ENCODE measurements around the gene TIE1. TPM values are rescaled to one million over a fixed set of nuclear protein-coding genes. Genes with fewer than 3 reads are reported as not detected.

TIE1 gene
- total and polyA plus RNA-seq, 2 of the 13 experiments (the other 11 are each of a cell fraction or from before 2014, with no cell fraction given), result 0.58 to 0.84 TPM

DNA sequence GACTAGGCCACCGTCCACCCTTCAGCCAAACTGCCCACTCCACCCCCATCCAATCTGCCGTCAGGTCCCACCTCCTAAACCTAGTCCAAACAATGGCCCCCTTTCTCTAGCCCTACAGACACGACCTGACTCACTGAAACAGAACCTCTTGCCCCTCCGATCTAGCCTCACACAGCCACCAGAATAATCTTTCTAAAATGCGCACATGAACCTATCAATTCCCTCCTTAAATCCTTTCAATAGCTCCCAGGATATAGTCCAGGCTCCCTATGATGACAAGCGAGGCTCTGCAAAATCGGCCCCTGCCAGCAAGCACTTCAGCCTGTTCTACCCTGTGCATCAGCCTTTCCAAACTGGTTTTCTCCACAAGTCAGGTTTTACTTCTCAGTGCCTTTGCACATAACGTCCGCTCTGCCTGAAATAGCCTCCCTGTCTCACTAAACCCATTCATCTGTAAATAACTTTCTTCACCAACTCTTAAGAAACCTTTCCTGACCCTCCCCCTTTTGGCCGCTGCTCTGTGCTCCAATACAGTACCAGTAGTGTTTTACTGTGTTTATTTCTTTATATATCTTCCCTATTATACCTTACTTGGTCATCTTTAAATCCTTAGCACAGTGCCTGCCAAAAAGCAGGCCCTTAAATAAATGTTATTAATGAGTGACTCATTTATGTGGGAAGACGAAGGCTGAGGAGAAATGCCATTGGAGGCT lies 49.0 kb downstream of the TIE1 start (continued):
- TF ChIP-seq, protein P1, sequence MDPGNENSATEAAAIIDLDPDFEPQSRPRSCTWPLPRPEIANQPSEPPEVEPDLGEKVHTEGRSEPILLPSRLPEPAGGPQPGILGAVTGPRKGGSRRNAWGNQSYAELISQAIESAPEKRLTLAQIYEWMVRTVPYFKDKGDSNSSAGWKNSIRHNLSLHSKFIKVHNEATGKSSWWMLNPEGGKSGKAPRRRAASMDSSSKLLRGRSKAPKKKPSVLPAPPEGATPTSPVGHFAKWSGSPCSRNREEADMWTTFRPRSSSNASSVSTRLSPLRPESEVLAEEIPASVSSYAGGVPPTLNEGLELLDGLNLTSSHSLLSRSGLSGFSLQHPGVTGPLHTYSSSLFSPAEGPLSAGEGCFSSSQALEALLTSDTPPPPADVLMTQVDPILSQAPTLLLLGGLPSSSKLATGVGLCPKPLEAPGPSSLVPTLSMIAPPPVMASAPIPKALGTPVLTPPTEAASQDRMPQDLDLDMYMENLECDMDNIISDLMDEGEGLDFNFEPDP (CRISPR knock-in tag; conservative IDR thresholded peaks at IDR 0.05), result no peak
- TF ChIP-seq, protein P2, sequence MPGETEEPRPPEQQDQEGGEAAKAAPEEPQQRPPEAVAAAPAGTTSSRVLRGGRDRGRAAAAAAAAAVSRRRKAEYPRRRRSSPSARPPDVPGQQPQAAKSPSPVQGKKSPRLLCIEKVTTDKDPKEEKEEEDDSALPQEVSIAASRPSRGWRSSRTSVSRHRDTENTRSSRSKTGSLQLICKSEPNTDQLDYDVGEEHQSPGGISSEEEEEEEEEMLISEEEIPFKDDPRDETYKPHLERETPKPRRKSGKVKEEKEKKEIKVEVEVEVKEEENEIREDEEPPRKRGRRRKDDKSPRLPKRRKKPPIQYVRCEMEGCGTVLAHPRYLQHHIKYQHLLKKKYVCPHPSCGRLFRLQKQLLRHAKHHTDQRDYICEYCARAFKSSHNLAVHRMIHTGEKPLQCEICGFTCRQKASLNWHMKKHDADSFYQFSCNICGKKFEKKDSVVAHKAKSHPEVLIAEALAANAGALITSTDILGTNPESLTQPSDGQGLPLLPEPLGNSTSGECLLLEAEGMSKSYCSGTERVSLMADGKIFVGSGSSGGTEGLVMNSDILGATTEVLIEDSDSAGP (CRISPR knock-in tag; IDR thresholded peaks at IDR 0.05; ENCODE audit: borderline replicate concordance), result 0 out of 2 replicates have a peak, but pooled peaks have one; percentile 1
- TF ChIP-seq ZMYM3 (CRISPR knock-in tag; IDR thresholded peaks at IDR 0.05) (peak; percentile 18; the same call in 1 of the 2 replicates), ZNF615 (CRISPR knock-in tag; IDR thresholded peaks at IDR 0.05; ENCODE audit: borderline replicate concordance) (no peak), SIN3B (IDR thresholded peaks at IDR 0.05; ENCODE audit: low read length) (no peak), PHF21A (CRISPR knock-in tag; IDR thresholded peaks at IDR 0.05) (no peak), MAFF (IDR thresholded peaks at IDR 0.05; ENCODE audit: low read depth, low read length) (no peak), MTA1 (CRISPR knock-in tag; IDR thresholded peaks at IDR 0.05; ENCODE audit: borderline replicate concordance) (0 out of 2 replicates have a peak, but pooled peaks have one; percentile 4), POLR2AphosphoS5 (IDR thresholded peaks at IDR 0.05; ENCODE audit: low read depth, low read length) (0 out of 2 replicates have a peak, but pooled peaks have one; percentile 12), ZNF747 (CRISPR knock-in tag; IDR thresholded peaks at IDR 0.05; ENCODE audit: borderline replicate concordance) (no peak), ZSCAN29 (CRISPR knock-in tag; conservative IDR thresholded peaks at IDR 0.05) (no peak), ELF3 (CRISPR knock-in tag; IDR thresholded peaks at IDR 0.05) (0 out of 2 replicates have a peak, but pooled peaks have one; percentile 3), GATAD2A (CRISPR knock-in tag; IDR thresholded peaks at IDR 0.05) (no peak)
- TF ChIP-seq, protein P3, sequence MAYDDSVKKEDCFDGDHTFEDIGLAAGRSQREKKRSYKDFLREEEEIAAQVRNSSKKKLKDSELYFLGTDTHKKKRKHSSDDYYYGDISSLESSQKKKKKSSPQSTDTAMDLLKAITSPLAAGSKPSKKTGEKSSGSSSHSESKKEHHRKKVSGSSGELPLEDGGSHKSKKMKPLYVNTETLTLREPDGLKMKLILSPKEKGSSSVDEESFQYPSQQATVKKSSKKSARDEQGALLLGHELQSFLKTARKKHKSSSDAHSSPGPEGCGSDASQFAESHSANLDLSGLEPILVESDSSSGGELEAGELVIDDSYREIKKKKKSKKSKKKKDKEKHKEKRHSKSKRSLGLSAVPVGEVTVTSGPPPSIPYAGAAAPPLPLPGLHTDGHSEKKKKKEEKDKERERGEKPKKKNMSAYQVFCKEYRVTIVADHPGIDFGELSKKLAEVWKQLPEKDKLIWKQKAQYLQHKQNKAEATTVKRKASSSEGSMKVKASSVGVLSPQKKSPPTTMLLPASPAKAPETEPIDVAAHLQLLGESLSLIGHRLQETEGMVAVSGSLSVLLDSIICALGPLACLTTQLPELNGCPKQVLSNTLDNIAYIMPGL (CRISPR knock-in tag; IDR thresholded peaks at IDR 0.05; ENCODE audit: borderline replicate concordance in 1 of 2, low read depth in 1 of 2), result no peak
- TF ChIP-seq, protein P4, sequence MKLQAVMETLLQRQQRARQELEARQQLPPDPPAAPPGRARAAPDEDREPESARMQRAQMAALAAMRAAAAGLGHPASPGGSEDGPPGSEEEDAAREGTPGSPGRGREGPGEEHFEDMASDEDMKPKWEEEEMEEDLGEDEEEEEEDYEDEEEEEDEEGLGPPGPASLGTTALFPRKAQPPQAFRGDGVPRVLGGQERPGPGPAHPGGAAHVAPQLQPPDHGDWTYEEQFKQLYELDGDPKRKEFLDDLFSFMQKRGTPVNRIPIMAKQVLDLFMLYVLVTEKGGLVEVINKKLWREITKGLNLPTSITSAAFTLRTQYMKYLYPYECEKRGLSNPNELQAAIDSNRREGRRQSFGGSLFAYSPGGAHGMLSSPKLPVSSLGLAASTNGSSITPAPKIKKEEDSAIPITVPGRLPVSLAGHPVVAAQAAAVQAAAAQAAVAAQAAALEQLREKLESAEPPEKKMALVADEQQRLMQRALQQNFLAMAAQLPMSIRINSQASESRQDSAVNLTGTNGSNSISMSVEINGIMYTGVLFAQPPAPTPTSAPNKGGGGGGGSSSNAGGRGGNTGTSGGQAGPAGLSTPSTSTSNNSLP (IDR thresholded peaks at IDR 0.05; ENCODE audit: low read depth, low read length), result 0 out of 2 replicates have a peak, but pooled peaks have one; percentile 10
- TF ChIP-seq, protein P5, sequence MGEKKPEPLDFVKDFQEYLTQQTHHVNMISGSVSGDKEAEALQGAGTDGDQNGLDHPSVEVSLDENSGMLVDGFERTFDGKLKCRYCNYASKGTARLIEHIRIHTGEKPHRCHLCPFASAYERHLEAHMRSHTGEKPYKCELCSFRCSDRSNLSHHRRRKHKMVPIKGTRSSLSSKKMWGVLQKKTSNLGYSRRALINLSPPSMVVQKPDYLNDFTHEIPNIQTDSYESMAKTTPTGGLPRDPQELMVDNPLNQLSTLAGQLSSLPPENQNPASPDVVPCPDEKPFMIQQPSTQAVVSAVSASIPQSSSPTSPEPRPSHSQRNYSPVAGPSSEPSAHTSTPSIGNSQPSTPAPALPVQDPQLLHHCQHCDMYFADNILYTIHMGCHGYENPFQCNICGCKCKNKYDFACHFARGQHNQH (CRISPR knock-in tag; IDR thresholded peaks at IDR 0.05), result no peak
- TF ChIP-seq, protein P6, sequence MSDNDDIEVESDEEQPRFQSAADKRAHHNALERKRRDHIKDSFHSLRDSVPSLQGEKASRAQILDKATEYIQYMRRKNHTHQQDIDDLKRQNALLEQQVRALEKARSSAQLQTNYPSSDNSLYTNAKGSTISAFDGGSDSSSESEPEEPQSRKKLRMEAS (IDR thresholded peaks at IDR 0.05), result peak; percentile 9; the same call in 1 of the 2 replicates

All from HepG2 (cell line).